Suprapubic skin (tissue), 4 donors: ENCODE results near the gene KIZ. TPM values are rescaled to one million over a fixed set of nuclear protein-coding genes. Genes with fewer than 3 reads are reported as not detected.

Experiments
- DNase-seq, 2 donors: peaks; one replicate each; pipeline ENCODE4 v3.0.0-alpha.2; 2019; ENCODE audit warnings: low spot score in 2 of 2
- H3K27ac ChIP-seq: fragments of 200-600 bp; sonication (generic); one replicate; pipeline ENCODE4 v1.5.1; 2019
- H3K27me3 ChIP-seq: fragments of 200-600 bp; sonication (generic); one replicate; pipeline ENCODE4 v1.5.1; 2019
- H3K36me3 ChIP-seq: fragments of 200-600 bp; sonication (generic); one replicate; pipeline ENCODE4 v1.5.1; 2019
- H3K4me1 ChIP-seq: fragments of 200-600 bp; sonication (generic); one replicate; pipeline ENCODE4 v1.5.1; 2019
- H3K4me3 ChIP-seq: fragments of 200-600 bp; sonication (generic); one replicate; pipeline ENCODE4 v1.5.1; 2019; ENCODE audit warnings: mild to moderate bottlenecking
- H3K9me3 ChIP-seq: fragments of 200-600 bp; sonication (generic); one replicate; pipeline ENCODE4 v1.5.1; 2019
- EP300 ChIP-seq: sonication (generic); formaldehyde crosslinking; IDR thresholded peaks from one replicate; pipeline ENCODE4 v1.6.1; 2017; ENCODE audit warnings: antibody characterized with exemption
- POLR2A ChIP-seq, 2 donors: fragments of 450-650 bp; IDR thresholded peaks; one replicate each; pipeline ENCODE4 v1.6.1; 2017; ENCODE audit warnings: antibody characterized with exemption in 2 of 2, mild to moderate bottlenecking in 2 of 2, moderate library complexity in 2 of 2
- POLR2AphosphoS5 ChIP-seq, 3 donors: sonication (generic); formaldehyde crosslinking; IDR thresholded peaks; one replicate each; pipeline ENCODE4 v1.6.1; 2017; ENCODE audit warnings: antibody characterized with exemption in 3 of 3
- WGBS: methylation state at CpG from one replicate; pipeline ENCODE4 v1.1.5; 2018; 5-methylcytosine and 5-hydroxymethylcytosine counted together
- total RNA-seq, 4 donors: library from RNA; depleted of rRNA; stranded (reverse); fragments of >200 nt; gene quantifications; one replicate each; pipeline ENCODE4 v1.1.0, GENCODE V29; 2016
- TF ChIP-seq, protein P1 (sequence below), 2 donors: fragments of 200-600 bp in 1 of 2; fragments of 450-650 bp in 1 of 2; sonication (generic) in 1 of 2; IDR thresholded peaks; one replicate each; pipeline ENCODE4 v1.5.1; 2016 to 2019; ENCODE audit warnings: antibody characterized with exemption in 2 of 2, mild to moderate bottlenecking in 1 of 2, moderate library complexity in 1 of 2

KIZ gene
- total RNA-seq, 4 donors from 2014 or later = 14.7 to 43.0 (median 34.0) TPM

DNA sequence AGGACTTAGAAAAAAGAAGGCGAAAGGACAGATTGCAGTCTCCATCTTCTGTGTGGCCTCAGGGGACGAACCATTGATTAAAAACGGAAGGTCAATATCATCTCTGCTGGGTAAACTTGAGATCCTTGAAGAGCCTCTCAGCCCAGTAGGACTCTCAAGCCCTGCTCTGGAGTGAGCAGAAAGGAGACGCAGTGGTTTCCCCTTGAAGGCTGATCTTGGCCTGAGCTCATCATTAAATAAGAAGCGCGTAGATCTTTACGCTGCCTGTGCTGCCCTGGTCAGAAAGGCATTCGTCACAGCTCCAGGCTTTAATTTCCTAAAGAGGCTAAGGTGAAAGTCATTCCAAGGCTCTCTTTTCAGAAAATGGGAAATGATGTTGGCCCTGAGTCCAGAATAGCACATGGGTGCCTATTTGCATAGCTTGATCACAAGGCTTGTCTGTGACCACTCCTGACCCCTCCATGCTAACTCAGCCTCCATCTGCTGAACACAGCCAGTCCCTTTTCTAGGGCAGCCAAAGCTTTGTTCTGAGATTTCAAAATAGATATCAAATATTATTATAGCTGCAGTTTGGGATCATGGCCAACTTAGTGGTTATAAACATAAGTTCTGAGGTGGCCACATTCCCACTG, 148.0 kb downstream of the KIZ start:
- H3K9me3 ChIP-seq = no peaks in the 10 kb centered on the region
- no peak overlapping the region for H3K27ac ChIP-seq
- H3K4me3 ChIP-seq = no peak overlapping the region
- no peak for DNase-seq
- TF ChIP-seq POLR2A (IDR thresholded peaks at IDR 0.05) (no peak), EP300 (no peak), POLR2AphosphoS5 (IDR thresholded peaks at IDR 0.05) (no peak)
- TF ChIP-seq, protein P1, sequence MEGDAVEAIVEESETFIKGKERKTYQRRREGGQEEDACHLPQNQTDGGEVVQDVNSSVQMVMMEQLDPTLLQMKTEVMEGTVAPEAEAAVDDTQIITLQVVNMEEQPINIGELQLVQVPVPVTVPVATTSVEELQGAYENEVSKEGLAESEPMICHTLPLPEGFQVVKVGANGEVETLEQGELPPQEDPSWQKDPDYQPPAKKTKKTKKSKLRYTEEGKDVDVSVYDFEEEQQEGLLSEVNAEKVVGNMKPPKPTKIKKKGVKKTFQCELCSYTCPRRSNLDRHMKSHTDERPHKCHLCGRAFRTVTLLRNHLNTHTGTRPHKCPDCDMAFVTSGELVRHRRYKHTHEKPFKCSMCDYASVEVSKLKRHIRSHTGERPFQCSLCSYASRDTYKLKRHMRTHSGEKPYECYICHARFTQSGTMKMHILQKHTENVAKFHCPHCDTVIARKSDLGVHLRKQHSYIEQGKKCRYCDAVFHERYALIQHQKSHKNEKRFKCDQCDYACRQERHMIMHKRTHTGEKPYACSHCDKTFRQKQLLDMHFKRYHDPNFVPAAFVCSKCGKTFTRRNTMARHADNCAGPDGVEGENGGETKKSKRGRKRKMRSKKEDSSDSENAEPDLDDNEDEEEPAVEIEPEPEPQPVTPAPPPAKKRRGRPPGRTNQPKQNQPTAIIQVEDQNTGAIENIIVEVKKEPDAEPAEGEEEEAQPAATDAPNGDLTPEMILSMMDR (IDR thresholded peaks at IDR 0.05) = no peak
- no peaks in the 10 kb centered on the region for H3K36me3 ChIP-seq
- peaks cover 12% of the 10 kb centered on the region for H3K27me3 ChIP-seq
- WGBS = 87% methylated on average over 8 of the region's 8 CpGs
- no peaks in the 10 kb centered on the region for H3K4me1 ChIP-seq

DNA sequence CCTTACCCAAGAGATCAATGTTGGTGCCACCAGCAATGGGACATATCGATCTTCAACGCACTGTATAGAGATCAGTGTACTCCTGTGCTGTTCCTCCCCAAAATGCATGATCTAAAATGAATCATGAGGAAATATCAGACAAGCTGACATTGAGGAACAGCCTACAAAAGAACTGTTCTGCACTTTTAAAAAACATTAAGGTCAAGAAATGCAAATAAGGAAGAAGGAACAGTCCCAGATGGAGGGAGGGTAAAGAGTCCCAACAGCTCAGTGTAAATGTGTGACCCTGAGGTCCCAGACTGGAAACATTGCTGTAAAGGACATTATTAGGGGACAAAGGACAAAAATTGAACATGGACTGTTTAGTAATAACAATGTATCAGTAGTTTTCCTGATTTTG, 152.9 kb downstream of the KIZ start:
- 95% methylated on average over 2 of the region's 2 CpGs for WGBS
- Histone ChIP-seq H3K36me3 (no peaks in the 10 kb centered on the region), H3K4me3 (no peak overlapping the region), H3K27ac (no peak overlapping the region), H3K4me1 (no peaks in the 10 kb centered on the region), H3K9me3 (no peaks in the 10 kb centered on the region), H3K27me3 (peaks cover 10% of the 10 kb centered on the region)
- DNase-seq = no peak
- no peak for TF ChIP-seq POLR2AphosphoS5 (IDR thresholded peaks at IDR 0.05)
- no peak for TF ChIP-seq EP300
- TF ChIP-seq POLR2A (IDR thresholded peaks at IDR 0.05) = no peak
- TF ChIP-seq, protein P1 (IDR thresholded peaks at IDR 0.05) = no peak

DNA sequence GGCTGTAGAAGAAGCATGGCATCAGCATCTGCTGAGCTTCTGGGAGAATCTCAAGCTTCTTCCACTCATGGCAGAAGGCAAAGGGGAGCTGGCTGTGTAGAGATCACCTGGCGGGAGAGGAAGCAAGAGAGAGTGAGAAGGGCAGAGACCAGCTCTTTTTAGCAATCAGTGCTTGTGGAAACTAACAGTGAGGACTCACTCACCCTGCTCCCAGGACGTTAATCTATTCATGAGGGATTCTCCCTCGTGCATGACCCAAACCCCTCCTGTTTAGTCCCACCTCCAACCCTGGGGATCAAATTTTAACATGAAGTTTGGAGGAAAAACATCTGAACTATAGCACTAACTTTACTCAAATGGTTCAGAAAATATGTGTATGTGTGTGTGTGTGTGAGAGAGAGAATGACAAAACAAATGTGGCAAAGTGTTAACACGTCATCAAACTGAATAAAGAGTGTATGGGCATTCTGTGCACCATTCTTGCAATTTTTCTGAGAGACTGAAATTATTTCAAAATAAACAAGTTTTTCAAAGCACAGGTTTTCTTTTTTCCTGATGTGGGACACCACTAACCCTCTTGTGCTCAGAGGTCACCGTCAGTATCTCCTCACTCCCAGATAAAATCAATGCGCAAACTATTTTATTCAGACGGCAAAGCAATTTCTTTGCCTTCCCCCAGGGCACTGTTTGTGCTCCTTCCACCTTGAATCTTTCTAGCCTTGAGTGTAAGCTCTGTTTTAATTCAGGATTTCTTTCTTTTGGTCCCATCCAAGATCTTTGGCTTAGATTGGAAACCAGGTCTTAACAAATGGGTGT, 154.0 kb downstream of the KIZ start:
- H3K4me1 ChIP-seq = no peaks in the 10 kb centered on the region
- H3K27ac ChIP-seq = no peak overlapping the region
- no peak for DNase-seq
- WGBS = 56% methylated on average over 7 of the region's 7 CpGs
- TF ChIP-seq EP300 = no peak
- no peak for TF ChIP-seq POLR2AphosphoS5 (IDR thresholded peaks at IDR 0.05)
- TF ChIP-seq POLR2A (IDR thresholded peaks at IDR 0.05) = no peak
- TF ChIP-seq, protein P1 (IDR thresholded peaks at IDR 0.05) = no peak
- no peak overlapping the region for H3K4me3 ChIP-seq
- peaks cover 2% of the 10 kb centered on the region for H3K27me3 ChIP-seq
- H3K9me3 ChIP-seq = no peaks in the 10 kb centered on the region
- no peaks in the 10 kb centered on the region for H3K36me3 ChIP-seq

DNA sequence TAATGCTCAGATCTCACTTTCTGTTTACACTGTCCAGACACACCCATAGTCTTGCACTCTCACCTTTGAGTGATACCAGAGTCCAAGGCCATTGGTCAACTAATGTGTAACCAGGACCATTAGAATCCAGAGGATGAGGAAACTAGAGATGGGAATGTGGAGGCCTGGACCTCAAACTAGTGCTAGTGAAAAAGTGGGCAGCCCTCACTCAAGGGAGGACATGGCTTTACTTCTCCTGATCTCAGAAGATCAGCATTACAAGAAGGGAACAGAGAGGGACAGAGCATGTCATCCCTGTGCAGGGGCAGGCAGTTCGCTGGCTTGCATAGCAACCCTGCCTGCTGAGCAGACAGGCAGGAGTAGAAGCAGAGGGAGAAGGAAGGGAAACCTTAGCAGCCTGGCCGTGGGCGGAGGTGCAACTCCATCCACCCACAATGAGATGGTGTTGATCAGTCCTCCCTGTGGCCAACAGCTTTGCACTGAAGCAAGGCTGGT, 154.7 kb downstream of the KIZ start:
- Histone ChIP-seq H3K27ac (no peak overlapping the region), H3K4me3 (no peak overlapping the region), H3K27me3 (peaks cover 2% of the 10 kb centered on the region), H3K9me3 (no peaks in the 10 kb centered on the region), H3K36me3 (no peaks in the 10 kb centered on the region), H3K4me1 (no peaks in the 10 kb centered on the region)
- TF ChIP-seq, protein P1 (IDR thresholded peaks at IDR 0.05) = no peak
- TF ChIP-seq POLR2A (IDR thresholded peaks at IDR 0.05) (no peak), EP300 (no peak), POLR2AphosphoS5 (IDR thresholded peaks at IDR 0.05) (no peak)
- WGBS = 76% methylated on average over 3 of the region's 3 CpGs
- no peak for DNase-seq

- Histone ChIP-seq H3K27ac (no peak overlapping the region), H3K9me3 (no peaks in the 10 kb centered on the region), H3K36me3 (no peaks in the 10 kb centered on the region), H3K4me1 (no peaks in the 10 kb centered on the region), H3K4me3 (no peak overlapping the region), H3K27me3 (peaks cover 9% of the 10 kb centered on the region)
- WGBS = 53% methylated on average over 4 of the region's 4 CpGs
- DNase-seq = no peak
- no peak for TF ChIP-seq POLR2A (IDR thresholded peaks at IDR 0.05)
- TF ChIP-seq EP300 = no peak
- no peak for TF ChIP-seq POLR2AphosphoS5 (IDR thresholded peaks at IDR 0.05)
- TF ChIP-seq, protein P1 (IDR thresholded peaks at IDR 0.05) = no peak
Measured at GRCh38 chr20:21286775-21287174, 160.9 kb downstream of the KIZ start.
